HG03520 (cell line): Measurements from ENCODE around the gene MROH8.
A peak's percentile ranks its signal among the peaks of the same experiment; 100 is the strongest.
"Not testable (repeated sequence)": the region's sequence is repeated elsewhere in the genome, so short reads cannot be mapped to it uniquely, and the experiment has no call there.

Experiments
- ATAC-seq: cut with Tn5 transposase; IDR thresholded peaks from one replicate; pipeline ENCODE4 v1.9.1; 2021; ENCODE audit warnings: mild to moderate bottlenecking, moderate library complexity; ENCODE audit not compliant: unreplicated experiment

Gene MROH8

DNA sequence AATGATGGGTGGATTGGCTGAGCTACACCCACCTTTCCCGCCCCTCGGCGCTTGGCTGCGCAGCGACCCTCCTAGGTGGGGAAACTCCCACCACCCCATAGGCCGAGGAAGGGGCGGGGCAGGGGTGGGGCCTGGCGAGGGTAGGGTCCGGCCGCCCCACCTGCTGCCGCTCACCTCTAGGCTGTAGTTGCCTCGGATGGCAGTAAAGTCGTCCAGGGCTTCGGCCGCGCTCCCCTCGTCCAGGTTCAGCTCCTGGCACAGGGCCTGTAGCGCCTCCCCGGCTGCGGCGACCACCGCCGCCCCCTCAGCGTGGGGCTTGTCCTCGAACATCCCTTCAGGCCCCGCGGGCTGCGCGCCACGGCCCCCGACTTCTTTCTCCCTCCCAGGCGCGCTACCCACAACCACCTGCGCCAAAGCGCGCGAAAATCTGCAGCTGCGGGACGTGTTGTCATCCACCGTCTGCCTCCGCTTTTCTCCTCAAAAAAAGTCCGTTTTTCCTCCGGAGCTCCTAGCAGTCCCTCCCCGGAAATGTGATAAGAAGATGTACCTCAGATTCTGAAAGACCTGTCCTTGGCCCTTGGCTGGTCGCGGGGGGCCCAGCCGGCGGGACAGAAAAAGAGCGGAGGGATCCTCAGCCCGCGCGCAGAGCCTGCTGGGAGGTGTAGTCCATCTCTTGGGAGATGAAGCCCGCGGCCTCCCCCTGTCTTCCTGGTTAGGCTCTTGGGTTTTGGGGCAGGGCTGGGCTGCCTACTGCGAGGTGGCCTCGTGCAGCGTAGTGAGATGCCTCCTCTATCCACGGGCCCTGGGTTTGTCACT is 83.5 kb downstream of the MROH8 start, which contains the start of gene RBL1:
TSS of gene RBL1 (minus strand) at position 399 of the 816 bp plus-strand sequence. CDS start at position 330, 69 bp downstream.
- ATAC-seq: peak; percentile 65

GRCh38 chr20:37095108-37095598 is 84.2 kb downstream of the MROH8 start:
- ATAC-seq: no peak

GRCh38 chr20:37090407-37090806 is 88.9 kb downstream of the MROH8 start:
- ATAC-seq: no peak

GRCh38 chr20:37081717-37082289 is 97.5 kb downstream of the MROH8 start:
- no peak for ATAC-seq

DNA sequence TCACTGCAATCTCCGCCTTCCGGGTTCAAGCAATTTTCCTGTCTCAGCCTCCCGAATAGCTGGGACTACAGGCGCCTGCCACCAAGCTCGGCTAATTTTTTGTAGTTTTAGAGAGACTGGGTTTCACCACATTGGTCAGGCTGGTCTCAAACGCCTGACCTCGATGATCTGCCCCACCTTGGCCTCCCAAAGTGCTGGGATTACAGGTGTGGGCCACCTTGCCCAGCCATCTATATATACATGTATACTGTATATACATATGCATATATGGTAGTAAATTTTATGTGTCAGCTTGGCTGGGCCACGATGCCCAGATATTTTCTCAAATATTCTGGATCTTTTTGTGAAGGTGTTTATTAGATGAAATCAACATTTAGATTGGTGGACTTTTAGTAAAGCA is 102.3 kb downstream of the MROH8 start:
- ATAC-seq: no peak

GRCh38 chr20:37075932-37076685 is 103.2 kb downstream of the MROH8 start:
- ATAC-seq: no peak

DNA sequence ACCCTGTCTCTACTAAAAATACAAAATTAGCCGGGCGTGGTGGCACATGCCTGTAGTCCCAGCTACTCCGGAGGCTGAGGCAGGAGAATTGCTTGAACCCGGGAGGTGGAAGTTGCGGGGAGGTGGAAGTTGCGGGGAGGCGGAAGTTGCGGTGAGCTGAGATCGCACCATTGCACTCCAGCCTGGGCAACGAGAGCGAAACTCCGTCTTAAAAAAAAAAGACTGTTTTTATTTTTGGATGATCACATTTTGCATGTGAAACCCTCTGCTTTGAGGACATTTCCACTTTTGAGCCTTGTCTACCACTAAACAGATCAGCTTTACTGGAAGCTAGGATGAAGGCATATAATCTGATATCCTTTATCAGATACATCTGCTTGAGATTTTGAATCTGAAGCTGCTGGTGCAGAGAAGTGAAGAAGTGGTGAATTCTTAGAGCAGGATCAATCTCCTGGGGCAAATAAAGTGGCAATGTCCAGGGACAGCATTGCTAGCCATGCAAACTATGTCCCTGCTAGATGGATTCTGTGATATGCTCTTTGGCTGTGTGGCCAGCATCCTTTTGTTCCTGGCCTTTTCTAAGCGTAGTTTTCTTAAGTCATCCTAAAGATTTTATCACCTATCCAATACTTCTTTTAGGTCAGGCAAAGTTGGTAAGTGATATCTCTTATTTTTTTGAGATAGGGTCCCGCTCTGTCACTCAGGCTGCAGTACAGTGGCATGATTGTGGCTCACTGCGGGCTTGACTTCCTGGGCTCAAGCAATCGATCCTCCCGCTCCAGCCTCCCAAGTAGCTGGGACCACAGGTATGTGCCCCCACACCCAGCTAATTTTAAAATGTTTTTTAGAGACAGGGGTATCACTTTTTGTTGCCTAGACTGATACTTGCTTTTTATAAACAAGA is 106.8 kb downstream of the MROH8 start:
- ATAC-seq: no peak

DNA sequence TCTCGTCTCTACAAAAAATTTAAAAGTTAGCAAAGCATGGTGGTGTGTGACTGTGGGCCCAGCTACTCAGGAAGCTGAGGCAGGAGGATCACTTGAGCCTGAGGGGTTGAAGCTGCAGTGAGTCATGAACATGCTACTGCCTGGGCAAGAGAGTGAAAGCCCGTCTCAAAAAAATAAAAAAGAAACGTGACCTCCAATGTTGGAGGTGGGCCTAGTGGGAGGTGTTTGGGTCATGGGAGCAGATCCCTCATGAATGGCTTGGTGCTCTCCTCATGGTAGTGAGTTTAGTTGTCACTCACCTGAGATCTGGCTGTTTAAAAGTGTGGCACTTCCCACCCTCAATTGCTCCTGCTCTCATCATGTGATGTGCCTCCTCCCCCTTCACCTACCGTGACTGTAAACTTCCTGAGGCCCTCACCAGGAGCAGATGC is 107.9 kb downstream of the MROH8 start:
- ATAC-seq: no peak

DNA sequence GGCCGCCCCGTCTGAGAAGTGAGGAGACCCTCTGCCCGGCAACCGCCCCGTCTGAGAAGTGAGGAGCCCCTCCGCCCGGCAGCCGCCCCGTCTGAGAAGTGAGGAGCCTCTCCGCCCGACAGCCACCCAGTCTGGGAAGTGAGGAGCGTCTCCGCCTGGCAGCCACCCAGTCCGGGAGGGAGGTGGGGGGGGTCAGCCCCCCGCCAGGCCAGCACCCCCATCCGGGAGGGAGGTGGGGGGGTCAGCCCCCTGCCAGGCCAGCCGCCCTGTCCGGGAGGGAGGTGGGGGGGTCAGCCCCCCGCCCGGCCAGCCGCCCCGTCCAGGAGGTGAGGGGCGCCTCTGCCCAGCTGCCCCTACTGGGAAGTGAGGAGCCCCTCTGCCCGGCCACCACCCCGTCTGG is 109.8 kb downstream of the MROH8 start:
- not testable (repeated sequence) for ATAC-seq

- no peak for ATAC-seq
Observed at GRCh38 chr20:37066168-37066567, 113.2 kb downstream of the MROH8 start.

DNA sequence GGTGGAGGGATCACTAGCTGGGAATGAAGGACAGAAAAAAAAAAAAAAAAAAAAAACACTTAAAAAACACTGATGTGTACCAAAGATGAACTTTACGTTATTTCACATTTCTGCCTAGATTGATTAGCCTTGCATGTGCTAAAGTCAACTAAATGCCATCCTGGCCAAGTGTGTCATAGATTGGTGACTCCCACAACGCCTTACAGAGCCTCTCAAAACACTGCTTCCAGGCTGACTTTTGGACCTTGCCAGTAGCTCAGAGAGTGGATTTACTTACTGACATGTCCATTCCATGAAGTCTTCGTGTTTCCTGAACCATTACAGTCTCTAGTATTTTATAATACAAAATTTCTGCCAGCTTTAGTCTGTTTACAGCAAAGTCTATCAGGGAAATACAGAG is 124.1 kb downstream of the MROH8 start:
- no peak for ATAC-seq

- ATAC-seq: no peak
Observed at GRCh38 chr20:37053230-37053950, 126.0 kb downstream of the MROH8 start.
